ENCODE data around the gene ZSWIM5.

- TF ChIP-seq, protein P1, sequence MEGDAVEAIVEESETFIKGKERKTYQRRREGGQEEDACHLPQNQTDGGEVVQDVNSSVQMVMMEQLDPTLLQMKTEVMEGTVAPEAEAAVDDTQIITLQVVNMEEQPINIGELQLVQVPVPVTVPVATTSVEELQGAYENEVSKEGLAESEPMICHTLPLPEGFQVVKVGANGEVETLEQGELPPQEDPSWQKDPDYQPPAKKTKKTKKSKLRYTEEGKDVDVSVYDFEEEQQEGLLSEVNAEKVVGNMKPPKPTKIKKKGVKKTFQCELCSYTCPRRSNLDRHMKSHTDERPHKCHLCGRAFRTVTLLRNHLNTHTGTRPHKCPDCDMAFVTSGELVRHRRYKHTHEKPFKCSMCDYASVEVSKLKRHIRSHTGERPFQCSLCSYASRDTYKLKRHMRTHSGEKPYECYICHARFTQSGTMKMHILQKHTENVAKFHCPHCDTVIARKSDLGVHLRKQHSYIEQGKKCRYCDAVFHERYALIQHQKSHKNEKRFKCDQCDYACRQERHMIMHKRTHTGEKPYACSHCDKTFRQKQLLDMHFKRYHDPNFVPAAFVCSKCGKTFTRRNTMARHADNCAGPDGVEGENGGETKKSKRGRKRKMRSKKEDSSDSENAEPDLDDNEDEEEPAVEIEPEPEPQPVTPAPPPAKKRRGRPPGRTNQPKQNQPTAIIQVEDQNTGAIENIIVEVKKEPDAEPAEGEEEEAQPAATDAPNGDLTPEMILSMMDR (IDR thresholded peaks at IDR 0.05), result no peak
- TF ChIP-seq POLR2A (IDR thresholded peaks at IDR 0.05) (no peak), EP300 (IDR thresholded peaks at IDR 0.05; ENCODE audit: low read depth) (no peak)
These were observed 189.6 kb downstream of the ZSWIM5 start for GRCh38 chr1:45016767-45017166.

All from transverse colon (tissue), 3 donors.